Mononuclear cell (primary cell): ENCODE results near the gene TNPO3. TPM values are rescaled to one million over a fixed set of nuclear protein-coding genes. Genes with fewer than 3 reads are reported as not detected.

Source experiments
- H3K27me3 ChIP-seq: 2 replicates; pipeline ENCODE4 v1.6.0; 2011; ENCODE audit warnings: low read length, control low read depth; ENCODE audit not compliant: insufficient read depth
- H3K4me1 ChIP-seq: 2 replicates; pipeline ENCODE4 v1.5.1; 2011; ENCODE audit warnings: mild to moderate bottlenecking, low read length, control low read depth; ENCODE audit not compliant: insufficient read depth
- H3K4me3 ChIP-seq: 2 replicates; pipeline ENCODE4 v1.5.1; 2011; ENCODE audit warnings: mild to moderate bottlenecking, low read length, moderate library complexity
- H3K9me3 ChIP-seq: 2 replicates; pipeline ENCODE4 v1.5.1; 2011; ENCODE audit warnings: low read depth, mild to moderate bottlenecking, control low read depth, low read length
- total RNA-seq: library from RNA; depleted of rRNA; stranded (reverse); fragments of >200 nt; gene quantifications from one replicate; pipeline ENCODE4 v1.2.3, GENCODE V29; 2012

TNPO3 gene
- total RNA-seq, 1 donor, result 26.8 TPM

DNA sequence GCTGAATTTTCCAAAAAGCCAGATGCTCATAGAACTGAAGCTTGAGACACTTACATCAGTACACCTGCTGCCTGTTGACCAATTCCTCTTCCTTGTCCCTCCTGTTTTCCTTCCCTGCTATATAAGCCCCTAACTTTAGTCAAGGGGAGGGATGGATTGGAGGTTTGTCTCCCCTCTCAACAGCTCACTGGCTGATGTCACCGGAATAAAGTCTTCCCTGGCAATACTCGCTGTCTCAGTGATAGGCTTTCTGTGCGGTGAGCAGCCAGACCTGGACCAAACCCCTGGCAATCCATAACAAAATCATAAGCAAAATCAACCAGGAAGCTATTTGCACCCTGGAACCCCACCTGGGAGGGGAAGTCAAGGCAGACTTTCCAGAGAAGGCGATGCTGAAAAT lies 118.1 kb downstream of the TNPO3 start:
- no peaks in the 10 kb centered on the region for H3K27me3 ChIP-seq
- peaks cover 81% of the 10 kb centered on the region for H3K4me1 ChIP-seq
- H3K4me3 ChIP-seq, result no peak overlapping the region
- no peaks in the 10 kb centered on the region for H3K9me3 ChIP-seq

DNA sequence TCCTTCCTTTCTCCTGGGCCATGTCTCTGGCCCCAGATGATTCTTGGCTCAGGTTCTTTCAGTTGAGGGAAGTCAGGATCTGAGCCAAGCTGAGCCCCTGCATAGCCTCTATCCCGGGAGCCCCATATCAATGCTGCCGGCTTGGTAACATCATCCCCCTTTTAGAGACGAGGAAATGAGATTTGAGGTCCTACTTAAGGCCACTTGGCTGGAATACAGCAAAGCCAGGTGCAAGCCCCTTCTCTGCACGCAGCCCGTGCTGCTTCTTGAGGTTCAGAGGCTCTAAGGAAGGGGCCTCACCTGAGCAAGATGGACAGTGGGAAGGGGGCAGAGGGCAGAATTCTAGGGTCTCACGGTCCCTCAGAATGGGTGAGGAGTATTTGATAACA lies 119.6 kb downstream of the TNPO3 start:
- Histone ChIP-seq H3K27me3 (no peaks in the 10 kb centered on the region), H3K4me3 (no peak overlapping the region), H3K9me3 (no peaks in the 10 kb centered on the region), H3K4me1 (peaks cover 66% of the 10 kb centered on the region)

DNA sequence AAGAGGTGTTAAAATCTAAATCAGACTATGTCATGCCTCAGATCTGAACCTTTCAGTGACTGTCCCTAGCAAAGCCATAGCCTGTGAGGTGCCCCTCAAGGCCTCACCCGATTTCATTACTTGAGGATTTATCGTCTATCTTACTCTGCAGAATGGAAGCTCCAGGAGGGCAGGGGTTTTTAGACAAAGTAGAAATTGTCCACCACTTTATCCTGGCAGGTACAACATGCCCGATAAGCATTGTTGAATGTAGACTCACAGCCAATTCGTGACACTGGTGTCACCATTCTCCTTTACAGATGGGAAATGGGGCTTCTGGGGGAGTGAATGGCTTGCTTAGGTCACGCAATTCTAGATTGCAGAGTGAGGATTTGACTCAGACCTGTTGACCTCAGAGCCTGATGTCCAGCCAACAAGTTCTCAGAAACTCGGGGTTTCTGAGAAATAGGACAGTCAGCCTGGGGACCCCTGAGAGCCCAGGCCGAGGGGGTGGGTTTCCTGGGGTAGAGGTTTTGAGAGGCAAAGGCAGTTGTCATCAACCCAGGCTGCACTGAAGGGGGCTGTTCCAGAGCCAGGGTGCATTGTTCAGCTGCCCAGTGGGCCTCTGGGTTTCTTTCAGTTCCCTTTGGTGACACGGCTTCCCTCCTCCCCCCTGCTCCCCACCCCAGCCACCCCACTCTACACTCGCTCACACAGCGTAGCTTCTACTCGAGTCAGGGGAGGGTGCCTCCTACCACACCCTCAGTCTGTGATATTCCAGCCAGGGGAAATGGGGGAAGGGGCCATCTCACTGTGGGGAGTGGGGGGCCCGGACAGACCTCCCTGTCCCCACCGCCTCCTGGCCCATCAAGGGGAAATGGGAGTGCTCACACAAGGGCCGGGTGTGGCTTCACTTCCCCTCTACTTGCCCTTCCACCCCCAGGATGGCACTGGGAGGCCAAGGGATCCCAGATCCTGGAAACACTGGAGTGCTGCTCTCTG lies 120.3 kb downstream of the TNPO3 start:
- Histone ChIP-seq H3K4me1 (peaks cover 59% of the 10 kb centered on the region), H3K27me3 (no peaks in the 10 kb centered on the region), H3K9me3 (no peaks in the 10 kb centered on the region), H3K4me3 (no peak overlapping the region)

DNA sequence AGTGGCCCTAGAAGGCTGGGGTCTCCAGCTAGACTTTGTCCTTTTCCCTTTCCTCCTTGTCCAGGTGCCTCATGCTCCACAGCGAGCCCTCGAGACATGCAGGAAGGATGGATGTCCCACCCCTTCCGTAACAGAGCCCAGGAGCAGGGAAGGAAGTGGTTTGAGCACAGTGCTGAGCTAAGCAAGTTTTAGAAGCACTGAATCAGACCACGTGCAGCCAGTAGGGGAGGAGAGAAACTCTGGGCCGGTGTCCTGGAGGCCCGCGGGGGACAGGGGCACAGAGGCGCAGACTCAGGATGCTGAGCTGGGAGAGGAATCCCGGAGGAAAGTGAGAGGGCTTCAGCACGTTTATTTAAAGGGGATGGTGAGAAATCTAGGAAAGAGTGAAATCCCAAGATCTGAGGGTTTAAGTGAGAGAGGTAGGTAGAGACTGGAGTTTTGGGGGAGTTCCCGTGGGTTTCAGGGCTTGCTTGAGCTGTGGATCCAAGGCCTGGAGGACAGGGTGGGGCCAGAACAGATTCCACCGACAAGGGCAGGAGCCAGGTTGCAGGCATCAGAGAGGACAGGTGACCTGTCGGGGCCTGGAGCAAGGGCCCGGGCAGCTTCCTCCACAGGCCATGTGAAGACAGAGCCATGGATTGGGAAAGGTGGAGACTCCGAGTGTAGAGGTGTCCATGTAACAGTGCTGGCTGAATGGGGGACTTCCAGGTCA lies 121.6 kb downstream of the TNPO3 start:
- H3K27me3 ChIP-seq, result no peaks in the 10 kb centered on the region
- H3K4me1 ChIP-seq, result peaks cover 53% of the 10 kb centered on the region
- no peaks in the 10 kb centered on the region for H3K9me3 ChIP-seq
- H3K4me3 ChIP-seq, result no peak overlapping the region

DNA sequence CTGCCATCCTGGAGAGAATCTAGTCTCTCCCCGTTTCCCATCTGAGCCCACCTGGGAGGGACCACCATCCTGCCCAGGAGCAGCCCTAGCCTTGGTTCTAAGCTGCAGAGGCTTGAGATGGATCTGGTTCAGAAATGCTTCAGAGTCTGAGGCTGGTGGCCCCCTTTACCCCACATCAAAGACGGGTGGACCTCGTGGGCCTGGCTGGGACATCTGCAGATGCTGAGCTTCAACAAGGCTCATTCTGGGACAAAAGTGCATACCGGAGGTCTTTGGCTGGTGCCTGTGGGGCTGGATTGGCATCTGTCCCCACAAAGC lies 122.1 kb downstream of the TNPO3 start:
- Histone ChIP-seq H3K27me3 (no peaks in the 10 kb centered on the region), H3K4me3 (no peak overlapping the region), H3K9me3 (no peaks in the 10 kb centered on the region), H3K4me1 (peaks cover 53% of the 10 kb centered on the region)

DNA sequence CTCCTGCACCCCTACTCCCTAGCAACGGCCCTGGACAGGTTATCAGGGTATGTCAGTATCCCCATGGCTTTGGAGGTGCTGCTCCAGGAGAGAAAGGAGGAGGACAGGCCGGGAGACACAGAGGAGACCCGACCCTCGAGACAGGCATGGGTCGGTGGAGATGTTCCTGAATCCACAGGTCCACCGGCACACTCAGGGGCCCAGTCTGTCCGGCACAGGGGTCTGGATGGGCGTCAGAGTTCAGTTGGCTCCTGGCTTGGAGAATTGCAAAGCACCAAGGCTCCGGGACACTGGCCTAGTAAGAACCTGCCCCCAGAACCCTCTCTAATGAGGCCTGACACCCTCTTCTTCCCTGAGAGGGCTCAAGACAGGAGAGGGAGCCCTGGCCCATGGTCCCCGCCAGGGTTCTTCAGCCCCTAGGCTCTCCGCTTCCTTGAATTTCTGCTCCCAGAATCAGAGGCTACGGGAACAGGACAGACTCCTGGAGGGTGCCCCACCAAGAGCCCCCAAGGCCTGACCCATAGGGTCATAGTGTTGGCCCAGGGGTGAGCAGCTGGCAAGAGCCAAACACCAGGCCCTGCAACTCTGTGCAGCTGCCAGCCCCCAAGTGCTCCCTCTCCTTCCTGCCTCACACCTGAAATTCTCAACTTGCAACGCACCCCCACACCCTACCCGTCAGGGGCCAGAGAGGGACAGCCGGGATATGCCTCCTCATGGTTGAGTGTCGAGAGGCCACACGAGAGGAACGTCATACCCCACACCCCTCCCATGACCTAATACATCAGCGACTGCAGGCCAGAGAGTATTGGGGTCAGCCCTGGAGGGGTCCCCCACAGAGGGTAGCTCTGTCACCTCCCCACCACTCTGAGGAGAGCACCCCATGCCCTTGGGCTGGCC lies 122.7 kb downstream of the TNPO3 start:
- Histone ChIP-seq H3K9me3 (no peaks in the 10 kb centered on the region), H3K4me3 (no peak overlapping the region), H3K27me3 (no peaks in the 10 kb centered on the region), H3K4me1 (peaks cover 49% of the 10 kb centered on the region)

DNA sequence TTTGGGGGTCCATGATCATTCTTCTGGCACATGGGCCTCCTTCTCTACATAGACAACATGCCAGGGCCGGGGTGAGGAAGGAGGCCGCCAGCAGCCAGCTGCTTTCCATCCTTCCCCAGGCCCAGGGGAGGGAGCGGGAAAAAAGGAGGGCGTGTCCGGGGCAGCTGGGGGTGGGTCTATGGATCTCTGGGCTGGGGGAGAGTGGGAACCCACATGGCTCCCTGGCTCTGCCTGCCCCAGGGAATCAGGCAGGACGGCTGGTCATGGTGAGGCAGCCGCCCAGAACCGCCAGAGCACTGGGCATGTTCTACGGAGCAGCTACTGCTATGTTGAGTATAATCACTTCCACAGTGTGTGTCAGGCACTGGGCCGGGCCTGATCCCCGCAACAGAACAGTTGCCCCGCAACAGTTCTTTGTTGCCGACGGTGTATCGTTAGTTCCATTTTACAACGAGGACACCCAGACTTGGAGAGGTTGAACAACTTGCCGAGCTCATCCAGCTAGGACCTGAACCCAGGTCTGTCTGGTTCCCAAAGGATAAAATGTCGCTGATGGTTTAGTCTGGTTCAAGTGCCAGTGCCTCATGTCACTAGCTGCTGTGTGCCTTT lies 123.6 kb downstream of the TNPO3 start:
- Histone ChIP-seq H3K9me3 (no peaks in the 10 kb centered on the region), H3K4me1 (peaks cover 39% of the 10 kb centered on the region), H3K4me3 (no peak overlapping the region)

DNA sequence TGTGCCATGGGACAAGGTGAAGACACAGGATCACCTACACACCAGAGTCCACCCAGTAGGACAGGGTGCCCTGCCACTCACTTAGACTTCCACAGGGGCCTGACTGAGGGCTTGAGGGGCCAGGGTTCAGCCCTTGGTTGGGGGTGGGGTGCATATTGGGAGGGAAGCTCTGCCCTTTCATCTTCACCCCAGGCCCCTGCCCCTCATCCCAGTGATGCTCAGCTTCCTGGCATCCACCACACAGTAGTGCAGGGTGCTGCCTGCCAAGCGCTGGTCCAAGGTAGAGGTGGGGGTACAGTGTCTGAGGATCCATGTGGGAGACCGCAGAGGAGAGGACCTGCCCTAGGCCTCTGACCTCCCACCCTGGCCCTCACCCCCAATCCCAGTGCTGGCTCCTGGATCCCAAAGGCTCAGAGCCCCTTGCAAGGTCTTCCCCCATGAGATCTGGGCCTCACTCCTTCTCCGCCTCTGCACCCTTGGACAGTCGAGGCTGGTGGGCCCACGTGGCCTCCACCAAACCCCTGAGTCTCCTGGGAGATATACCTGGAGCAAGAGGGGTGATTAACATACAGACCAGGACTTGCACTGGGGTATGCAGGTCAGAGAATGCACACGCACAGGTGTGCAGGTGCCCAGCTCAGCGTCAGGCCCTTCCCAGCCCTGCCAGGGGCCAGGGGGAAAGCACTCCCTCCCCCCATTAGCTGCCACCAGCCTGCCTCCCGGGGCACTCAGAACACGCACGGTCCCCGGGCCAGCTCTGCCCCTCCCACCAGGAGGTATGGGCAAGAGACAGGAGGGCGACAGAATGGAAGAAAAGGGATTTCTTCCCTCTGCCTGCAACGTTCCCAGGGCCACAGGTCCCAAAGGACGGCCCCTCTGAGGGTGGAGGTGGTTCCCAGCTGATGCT lies 125.8 kb downstream of the TNPO3 start:
- Histone ChIP-seq H3K9me3 (no peaks in the 10 kb centered on the region), H3K27me3 (no peaks in the 10 kb centered on the region), H3K4me3 (no peak overlapping the region), H3K4me1 (peaks cover 28% of the 10 kb centered on the region)

More for the DNA sequence above, 123.6 kb downstream of the TNPO3 start:
- H3K27me3 ChIP-seq, result no peaks in the 10 kb centered on the region

DNA sequence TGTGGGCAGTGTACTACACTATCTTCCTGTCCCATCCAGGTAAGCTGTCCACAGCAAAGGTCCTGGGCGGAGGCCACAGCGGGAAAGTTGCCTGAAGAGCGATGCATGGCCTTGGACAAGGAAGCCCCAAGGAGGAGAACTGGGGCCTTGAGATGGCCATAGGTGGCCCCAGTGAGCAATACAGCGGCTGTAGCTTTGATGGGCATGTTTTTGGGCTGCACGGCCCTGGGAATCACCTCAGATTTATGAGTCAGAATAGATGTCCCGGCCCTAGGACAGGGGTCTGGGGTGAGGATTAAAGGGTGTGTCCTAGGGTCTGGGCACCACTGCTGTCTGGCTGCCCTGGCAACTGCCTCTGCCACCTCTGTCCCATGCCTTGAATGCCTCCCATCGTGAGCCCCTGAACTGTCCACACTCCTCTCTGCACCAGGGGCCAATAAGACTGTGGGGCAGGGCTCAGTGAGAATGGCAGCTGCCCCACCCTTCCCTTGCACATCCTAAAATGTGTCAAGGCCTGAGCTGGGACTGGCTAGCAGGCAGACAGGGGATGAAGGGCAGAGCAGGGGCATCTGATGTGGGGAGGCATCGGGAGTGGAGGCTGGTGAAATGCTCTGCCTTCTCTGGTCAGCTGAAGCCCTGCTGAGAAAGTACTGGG lies 126.6 kb downstream of the TNPO3 start:
- H3K4me3 ChIP-seq, result no peak overlapping the region
- peaks cover 28% of the 10 kb centered on the region for H3K4me1 ChIP-seq
- no peaks in the 10 kb centered on the region for H3K9me3 ChIP-seq
- H3K27me3 ChIP-seq, result no peaks in the 10 kb centered on the region

DNA sequence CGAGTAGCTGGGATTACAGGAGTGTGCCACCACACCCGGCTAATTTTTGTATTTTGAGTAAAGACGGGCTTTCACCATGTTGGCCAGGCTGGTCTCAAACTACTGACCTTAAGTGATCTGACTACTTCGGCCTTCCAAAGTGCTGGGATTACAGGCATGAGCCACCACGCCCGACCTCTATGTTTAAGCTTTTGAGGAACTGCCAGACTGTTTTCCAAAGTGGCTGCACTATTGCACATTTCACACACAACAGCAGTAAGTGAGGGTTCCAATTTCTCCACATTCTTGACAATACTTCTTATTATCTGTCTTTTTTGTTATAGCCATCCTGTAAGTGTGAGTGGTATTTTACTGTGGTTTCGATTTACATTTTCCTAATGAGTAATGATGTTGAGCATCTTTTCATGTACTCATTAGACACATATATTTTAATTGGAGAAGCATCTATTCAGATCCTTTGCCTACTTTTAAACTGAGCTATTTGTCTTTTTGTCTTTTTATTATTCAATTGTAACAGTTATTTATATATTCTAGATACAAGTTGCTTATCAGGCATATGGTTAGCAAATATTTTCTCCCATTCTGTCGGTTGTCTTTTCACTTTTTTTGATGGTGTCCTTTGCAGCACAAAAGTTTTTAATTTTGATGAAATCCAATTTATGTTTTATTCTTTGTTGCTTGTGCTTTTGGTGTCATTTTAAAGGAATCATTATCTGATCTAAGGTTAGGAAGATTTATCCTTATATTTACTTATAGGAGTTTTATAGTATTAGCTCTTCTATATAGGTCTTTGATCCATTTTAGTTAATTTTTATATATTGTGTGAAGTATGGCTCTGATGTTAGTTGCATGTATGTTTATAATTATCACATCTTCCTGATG lies 130.0 kb downstream of the TNPO3 start:
- Histone ChIP-seq H3K4me1 (peaks cover 16% of the 10 kb centered on the region), H3K9me3 (no peaks in the 10 kb centered on the region), H3K4me3 (no peak overlapping the region), H3K27me3 (no peaks in the 10 kb centered on the region)

DNA sequence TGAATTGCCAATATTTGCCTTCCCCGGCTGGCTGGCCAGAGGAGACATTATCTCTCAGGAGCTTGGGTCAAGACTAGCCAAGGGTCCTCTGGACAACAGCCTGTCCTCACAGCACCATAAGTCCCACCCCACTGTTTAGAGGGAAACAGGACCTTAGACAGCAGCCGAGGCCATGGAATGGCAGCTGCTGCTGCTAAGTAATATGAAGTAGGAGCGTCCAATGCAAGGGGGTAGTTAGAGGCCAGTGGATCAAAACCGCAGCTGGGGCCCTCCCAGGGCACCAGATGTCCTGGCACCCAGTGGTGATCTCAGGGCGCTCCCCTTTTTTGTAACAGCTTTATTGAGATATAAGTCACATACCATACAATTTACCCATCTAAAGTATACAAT lies 131.5 kb downstream of the TNPO3 start:
- Histone ChIP-seq H3K9me3 (no peaks in the 10 kb centered on the region), H3K4me1 (peaks cover 16% of the 10 kb centered on the region), H3K4me3 (no peak overlapping the region), H3K27me3 (no peaks in the 10 kb centered on the region)

DNA sequence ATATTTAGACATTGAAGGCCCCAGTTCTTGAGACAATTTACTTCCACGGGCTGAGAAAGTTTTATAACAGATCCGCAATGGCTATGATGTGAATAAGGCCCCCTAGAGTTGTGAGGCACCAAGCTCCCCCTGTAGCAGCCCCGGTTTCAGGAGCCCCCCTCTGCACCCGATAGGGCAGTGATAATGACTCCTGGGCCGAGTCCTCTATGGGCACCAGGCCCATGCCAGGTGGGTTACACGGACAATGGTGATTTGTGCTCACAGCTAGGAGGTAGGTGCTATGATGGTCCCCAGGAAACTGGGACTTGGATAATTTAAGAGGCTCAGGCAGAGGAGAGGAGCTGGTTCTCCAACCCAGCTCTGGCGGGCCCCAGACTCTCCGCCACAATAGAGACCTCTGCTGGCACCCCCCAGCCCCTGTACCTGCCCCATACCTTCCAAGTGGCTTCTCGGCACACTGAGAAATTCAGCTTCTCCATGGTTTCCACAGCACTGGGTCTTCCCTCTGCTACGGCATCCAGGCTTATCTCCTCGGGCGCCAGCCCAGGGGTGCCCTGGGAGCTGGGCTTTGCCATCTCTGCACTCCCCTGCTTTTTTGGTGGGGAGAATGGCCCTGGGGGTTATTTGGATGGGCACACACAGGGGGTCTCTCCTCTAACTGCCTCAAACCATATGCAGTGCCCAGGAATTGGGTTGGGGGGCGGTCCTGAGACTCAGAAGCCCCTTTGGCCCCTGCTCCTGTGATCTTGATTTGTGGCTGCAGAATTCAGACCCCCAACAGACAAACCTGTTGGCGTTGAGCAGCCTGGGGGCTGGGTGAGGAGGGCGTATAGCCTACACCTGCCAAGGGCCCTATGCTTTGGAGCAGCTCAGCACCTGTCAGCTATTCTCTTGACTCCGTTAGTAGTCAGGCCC lies 132.2 kb downstream of the TNPO3 start:
- H3K9me3 ChIP-seq, result no peaks in the 10 kb centered on the region
- H3K4me1 ChIP-seq, result peaks cover 16% of the 10 kb centered on the region
- H3K27me3 ChIP-seq, result no peaks in the 10 kb centered on the region
- H3K4me3 ChIP-seq, result no peak overlapping the region
